ENCODE data around the gene SNAPC4.

DNA sequence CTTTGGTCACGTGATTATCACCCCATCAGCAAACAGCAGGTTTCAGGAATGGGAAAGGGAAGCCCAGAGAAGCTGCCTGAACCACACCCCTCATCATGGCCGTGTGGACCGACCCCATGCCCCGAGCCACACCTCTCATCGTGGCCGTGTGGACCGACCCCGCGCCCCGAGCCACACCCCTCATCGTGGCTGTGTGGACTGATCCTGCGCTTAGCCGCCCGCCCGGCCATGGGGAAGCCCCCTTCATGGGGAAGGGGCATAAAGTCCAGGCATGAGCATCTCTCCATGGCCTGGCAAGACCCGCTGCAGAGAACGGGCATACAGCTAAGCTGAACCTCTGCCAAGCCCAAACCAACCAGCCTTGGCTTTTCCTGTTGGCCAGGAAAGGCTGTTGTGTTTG, 6.4 kb downstream of the SNAPC4 start:
- TF ChIP-seq POLR2AphosphoS5 (IDR thresholded peaks at IDR 0.05; ENCODE audit: low read depth, low read length) (no peak), TAF1 (IDR thresholded peaks at IDR 0.05; ENCODE audit: borderline replicate concordance, insufficient read depth, low read length) (no peak), SIN3A (IDR thresholded peaks at IDR 0.05; ENCODE audit: borderline replicate concordance, insufficient read depth, low read length) (no peak)
